SK-N-SH (cell line): Measurements from ENCODE around the gene GRM7.

Source experiments
- POLR2AphosphoS5 ChIP-seq: IDR thresholded peaks from 2 replicates; pipeline ENCODE4 v1.6.1; 2012; ENCODE audit warnings: low read depth, low read length
- TCF12 ChIP-seq: IDR thresholded peaks from 2 replicates; pipeline ENCODE4 v1.4.0; 2012

GRCh38 chr3:7215706-7216105, 354.8 kb downstream of the GRM7 start:
- TF ChIP-seq TCF12 (no peak), POLR2AphosphoS5 (no peak)
